Stimulated activated CD4-positive, alpha-beta T cell treated with anti-CD3 and anti-CD28 coated beads, Interleukin-4, amount 100 ng/mL, for 48 hours (primary cell): Measurements from ENCODE around the gene NEAT1.

Experiments
- DNase-seq, 2 donors: peaks; one replicate each; pipeline ENCODE4 v3.0.0-alpha.2; 2020; ENCODE audit warnings: low read depth in 2 of 2

NEAT1 gene

GRCh38 chr11:65433657-65434056 is 11.1 kb downstream of the NEAT1 start:
- no peak for DNase-seq

GRCh38 chr11:65434057-65434666 is 11.6 kb downstream of the NEAT1 start:
- no peak for DNase-seq

DNA sequence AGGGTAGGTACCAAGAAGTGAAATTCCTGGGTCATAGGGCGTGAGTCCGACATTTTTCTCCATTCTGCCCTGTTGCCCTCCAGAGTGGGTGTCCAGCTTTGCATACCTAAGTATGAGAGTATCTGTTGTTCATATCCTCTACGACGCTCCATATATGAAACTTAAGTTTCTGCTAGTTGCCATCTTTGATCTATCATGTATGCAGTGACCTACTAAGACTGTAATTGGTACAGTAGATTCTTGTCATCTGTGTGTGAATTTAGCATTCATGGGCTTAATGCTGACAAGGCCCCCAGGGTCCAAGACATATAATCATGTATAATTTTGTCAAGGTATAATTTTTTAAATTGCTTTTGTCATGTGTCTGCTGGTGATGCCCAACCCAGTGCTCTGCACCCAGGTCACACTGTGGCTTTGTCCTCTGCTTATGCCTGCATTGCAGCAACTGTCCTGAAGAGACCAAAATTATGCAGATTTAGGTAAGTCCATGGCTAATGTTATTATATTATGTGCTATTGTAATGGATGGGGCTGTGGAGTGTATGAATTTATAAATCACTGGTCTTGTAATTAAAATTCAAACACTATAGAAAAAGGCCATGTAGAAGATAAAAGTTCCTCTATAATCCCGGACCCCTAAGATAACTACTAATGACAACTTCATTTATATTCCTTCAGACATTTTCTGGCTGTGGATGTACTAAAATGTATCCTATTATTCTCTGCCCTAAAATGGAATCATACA is 12.2 kb downstream of the NEAT1 start:
- DNase-seq = no peak

DNA sequence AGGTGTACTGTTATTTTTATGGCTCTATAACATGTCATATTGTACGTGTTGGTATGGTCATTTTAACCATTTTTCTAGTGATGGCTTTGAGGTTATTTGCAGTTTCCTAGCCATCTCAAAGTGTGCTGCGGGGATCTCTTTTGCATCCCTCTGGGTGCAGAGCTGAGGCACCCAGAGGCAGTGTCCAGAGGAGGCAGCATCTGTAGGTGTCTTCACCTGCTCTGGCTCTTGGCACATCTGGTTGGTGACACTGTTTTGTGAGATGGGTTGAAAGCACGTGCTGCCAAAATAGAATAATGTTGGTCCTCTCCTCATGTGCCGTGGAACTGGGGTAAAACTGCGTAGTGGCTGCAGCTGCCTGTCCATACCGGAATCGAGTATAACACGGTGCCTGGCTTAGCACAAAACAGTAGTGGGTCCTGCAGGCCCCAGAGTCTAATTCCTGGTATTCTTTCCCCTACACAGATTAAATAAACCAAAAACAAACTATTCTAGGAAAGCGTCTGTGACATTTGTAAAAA is 12.9 kb downstream of the NEAT1 start:
- DNase-seq = no peak

DNA sequence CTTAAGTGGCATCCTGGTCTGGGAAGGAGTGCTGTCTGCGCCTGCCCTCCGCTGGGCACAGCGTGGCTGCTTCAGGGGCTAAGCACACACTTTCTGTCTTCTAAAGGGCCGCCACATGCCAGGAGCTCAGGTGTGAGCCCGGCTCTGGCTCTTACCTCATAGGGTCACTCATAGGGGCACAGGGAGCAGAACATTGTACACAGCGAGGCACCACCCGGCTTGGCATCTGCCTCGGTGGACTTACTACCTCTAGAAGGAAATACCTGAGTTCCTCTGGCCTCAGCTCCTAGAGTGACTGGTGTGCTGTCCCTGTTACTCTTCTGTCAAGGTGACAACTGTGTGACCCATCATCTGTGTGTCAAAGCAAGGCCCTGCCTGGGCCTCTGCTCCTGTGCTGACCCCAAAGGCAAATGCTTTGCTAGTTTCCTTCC is 13.4 kb downstream of the NEAT1 start:
- no peak for DNase-seq

GRCh38 chr11:65436412-65437032 is 13.9 kb downstream of the NEAT1 start:
- no peak for DNase-seq

GRCh38 chr11:65437436-65438227 is 15.0 kb downstream of the NEAT1 start:
- DNase-seq = no peak

DNA sequence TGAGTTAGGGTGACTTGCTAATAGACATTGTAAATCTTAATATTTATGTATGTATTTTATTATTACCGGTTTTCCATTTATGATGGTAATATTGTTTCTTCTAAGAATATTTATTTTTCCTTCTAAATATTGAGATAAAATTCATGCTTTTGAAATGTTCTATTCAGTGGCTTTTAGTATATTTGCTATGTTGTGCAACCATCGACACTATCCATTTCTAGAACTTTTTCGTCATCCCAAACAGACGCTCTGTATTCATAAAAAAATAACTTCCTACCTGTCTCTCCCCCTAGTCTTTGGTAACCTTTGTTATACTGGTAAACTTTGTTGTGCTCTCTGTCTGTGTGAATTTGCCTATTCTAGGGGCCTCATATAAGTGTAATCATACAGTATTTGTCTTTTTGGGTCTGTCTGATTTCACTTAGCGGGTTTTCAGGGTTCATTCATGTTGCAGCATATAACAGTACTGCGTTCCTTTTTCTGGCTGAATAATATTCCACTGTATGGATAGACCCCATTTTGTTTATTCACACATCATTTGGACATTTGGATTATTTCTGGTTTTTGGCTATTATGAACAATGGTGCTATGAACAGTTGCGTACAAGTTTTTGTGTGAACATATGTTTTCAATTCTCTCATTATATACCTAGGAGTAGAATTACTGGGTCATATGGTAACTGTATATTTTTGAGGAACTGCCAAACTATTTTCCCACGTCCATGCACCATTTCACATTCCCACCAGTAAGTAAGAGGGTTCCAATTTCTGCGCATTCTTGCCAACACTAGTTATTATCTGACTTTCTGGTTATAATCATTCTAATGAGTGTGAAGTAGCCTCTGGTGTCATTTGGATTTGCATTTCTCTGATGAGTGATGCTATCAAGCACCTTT is 15.9 kb downstream of the NEAT1 start:
- no peak for DNase-seq

GRCh38 chr11:65439331-65440181 is 17.0 kb downstream of the NEAT1 start:
- no peak for DNase-seq

DNA sequence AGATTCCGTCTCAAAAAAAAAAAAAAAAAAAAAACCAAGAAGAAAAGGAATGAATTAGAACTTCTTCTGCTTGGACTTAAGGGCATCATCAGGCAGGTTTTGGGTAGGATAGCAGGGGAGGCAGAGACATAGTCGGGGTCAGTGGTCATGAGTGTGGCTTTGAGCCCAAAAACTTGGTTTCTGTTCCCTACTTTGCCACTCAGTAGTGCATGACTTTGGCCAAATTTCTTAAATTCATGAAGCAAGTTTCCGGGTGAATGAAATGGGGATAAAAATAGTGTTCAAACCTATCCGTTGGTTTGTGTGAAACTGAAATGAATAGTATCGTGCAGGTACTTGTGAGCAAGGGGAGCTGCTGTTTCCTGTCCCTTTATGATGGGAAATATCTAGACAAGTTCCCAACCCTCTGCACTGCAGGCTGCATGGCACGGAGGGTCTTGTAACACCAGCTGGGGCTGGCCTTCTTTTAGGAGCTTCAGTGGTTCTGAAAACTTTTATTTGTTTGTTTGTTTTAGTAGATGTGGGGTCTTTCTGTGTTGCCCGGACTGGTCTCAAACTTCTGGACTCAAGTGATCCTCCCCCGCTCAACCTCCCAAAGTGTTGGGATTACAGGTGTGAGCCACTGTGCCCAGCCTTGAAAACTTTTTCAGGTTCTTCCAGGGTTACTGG is 18.4 kb downstream of the NEAT1 start:
- no peak for DNase-seq

GRCh38 chr11:65442842-65443331 is 20.3 kb downstream of the NEAT1 start:
- no peak for DNase-seq

- DNase-seq = no peak
Measured at GRCh38 chr11:65444314-65445051, 21.9 kb downstream of the NEAT1 start.

DNA sequence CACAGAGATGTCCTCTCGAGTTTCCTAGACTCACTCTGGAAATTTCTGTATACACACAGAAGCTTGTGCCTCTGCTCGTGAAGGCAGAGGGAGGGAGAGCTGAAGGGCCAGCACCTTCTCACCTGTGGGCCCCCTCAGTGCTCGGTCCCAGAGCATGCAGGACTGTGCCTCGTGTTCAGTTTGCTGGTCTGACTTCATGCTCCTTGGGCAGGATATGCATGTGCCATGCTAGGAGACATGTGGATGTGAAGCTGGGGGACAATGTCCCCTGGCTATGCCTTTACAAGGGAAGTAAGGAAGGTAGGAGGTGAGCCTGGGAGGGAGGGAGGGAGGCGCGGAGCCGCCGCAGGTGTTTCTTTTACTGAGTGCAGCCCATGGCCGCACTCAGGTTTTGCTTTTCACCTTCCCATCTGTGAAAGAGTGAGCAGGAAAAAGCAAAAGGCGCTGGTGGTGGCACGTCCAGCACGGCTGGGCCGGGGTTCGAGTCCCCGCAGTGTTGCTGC is 22.6 kb downstream of the NEAT1 start:
- DNase-seq = no peak

DNA sequence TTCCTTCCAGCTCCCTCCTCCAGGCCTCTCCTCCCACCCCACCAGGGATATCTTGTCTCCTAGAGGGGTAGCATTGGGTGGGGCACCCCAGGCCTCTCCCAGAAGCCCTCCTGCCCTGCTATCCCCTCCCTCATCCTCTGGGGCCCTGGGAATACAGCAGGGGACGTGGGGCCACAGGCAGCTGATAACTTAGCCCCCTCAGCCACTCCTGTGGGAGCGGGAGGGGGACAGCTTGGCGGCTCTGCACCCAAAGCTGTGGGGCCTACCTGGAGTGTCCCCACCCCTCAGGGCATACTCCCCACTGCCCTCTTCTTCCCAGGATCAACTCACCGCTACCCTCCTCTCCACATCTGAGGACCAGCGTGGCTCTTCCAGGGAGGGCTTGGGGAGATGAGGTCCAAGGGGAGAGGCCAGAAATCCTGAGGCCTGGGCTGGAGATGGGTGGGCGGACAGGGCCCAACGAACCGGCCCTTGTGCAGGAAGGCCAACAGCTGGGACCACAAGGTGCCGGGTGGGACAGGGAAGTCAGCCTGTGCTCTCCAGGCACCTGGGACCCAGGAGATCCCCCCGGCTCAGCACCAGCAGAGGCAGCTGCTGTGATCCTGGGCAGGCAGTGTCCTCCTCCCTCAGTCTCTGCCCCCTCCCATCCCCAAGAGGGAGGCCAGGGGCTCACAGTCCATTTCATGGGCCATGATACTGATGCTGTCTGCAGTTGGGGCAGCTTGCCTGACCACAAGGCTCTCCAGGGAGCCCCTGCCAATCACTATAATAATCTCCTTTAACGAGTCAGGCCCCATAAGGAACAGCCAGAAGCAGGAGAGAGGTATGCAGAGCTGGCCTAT is 23.2 kb downstream of the NEAT1 start:
- no peak for DNase-seq

DNA sequence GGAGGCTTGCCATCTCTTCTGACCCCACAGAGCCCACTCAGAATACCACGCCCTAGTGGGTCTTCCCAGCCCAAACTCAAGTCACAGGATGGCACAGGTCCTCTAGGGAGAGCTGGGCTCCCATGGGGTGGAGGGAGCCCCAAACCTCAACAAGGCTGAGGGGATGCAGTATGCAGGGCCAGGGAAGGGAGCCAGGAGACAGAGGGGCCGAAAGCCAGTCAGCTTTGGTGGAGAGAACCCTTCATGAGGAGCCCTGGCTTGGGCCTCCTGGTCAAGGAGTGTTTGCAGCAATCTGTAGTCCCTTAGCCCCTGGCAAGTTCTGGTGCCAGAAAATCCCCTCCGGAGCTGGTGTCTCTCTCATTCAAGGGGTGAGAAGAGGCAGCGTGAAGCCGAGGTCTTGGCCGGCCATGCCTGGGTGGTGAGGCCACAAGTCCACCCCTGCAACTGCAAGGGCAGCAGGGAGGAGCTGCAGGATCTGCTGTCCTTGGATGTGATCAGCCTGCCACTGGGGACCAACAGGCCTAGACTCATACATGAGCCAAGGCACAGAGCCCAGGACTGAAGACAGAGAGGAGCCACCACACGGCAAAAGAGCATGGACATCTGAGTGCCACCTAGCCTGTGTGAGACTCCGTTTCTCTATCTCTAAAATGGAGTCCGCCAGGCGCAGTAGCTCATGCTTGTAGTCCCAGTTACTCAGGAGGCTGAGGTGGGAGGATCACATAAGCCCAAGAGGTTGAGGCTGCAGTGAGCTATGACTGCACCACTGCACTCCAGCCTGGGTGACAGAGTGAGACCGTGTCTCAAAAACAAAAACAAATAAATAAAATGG is 24.1 kb downstream of the NEAT1 start:
- DNase-seq = no peak

GRCh38 chr11:65448074-65448417 is 25.4 kb downstream of the NEAT1 start:
- no peak for DNase-seq
